Cortex of kidney (tissue), 1 donor: Measurements from ENCODE around the gene HSD11B2.

Source experiments
- DNase-seq: peaks from one replicate; lab custom pipeline; 2025; lab: John Stamatoyannopoulos, UW

Gene HSD11B2

DNA sequence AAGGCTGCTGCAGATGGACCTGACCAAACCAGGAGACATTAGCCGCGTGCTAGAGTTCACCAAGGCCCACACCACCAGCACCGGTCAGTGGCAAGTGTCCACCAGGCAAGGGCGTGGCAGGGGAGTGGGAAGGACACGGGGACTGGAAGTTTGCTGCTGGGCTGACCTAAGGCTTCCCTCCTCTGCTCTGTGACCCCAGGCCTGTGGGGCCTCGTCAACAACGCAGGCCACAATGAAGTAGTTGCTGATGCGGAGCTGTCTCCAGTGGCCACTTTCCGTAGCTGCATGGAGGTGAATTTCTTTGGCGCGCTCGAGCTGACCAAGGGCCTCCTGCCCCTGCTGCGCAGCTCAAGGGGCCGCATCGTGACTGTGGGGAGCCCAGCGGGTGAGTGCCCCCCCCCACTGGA, 4.8 kb downstream of the HSD11B2 start:
- DNase-seq = no peak

DNA sequence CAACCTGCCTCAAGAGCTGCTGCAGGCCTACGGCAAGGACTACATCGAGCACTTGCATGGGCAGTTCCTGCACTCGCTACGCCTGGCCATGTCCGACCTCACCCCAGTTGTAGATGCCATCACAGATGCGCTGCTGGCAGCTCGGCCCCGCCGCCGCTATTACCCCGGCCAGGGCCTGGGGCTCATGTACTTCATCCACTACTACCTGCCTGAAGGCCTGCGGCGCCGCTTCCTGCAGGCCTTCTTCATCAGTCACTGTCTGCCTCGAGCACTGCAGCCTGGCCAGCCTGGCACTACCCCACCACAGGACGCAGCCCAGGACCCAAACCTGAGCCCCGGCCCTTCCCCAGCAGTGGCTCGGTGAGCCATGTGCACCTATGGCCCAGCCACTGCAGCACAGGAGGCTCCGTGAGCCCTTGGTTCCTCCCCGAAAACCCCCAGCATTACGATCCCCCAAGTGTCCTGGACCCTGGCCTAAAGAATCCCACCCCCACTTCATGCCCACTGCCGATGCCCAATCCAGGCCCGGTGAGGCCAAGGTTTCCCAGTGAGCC, 5.8 kb downstream of the HSD11B2 start:
- no peak for DNase-seq

DNA sequence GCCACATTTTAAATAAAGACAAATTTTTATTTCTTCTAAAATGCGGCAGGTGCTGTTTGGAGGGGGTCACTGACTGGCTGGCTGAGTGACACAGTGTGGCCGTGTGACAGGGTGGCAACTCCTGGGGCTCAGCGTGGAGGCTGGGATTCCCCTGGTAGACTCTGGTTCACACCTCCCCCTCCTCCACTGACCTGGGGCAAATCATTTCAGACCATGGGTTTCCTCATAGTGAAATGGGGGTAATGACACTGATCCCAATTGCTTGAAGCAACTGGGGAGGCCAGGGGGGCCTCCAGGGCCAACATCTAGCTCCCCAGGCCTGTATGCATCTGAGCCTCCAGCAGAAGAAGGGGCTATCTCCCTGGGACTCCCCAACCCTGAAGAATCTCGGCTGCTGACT, 6.6 kb downstream of the HSD11B2 start:
- no peak for DNase-seq

DNA sequence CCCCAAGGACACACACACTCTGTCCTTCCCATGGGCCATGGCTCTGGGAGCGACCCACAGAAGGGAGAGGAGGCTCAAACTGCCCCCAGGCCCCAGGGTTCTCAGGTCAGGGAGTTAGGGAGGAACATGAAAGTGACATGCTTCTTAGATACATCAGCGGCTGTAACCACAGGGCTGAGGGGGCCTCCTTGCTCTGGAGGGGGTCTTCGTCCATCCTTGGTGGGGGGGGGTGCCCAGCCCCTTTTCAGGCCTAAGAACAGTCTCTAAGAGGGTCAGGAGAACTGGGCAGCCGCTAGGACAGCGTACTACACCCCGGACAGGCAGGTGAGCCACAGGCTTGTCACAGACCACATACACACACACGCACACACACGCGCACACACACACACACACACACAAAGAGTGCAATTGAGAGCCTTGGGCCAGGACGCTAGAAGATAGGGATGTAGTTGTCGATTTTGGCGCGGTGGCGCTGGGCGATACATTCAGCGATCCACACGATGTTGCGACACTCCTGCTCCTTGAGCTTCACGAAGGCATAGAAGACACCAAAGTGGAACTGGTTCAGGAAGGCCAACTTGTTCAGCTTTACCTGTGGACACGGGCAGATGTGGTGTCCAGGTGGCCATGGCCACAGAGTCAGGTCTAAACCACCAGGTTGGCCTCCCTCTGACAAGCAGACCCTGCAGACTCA, 7.3 kb downstream of the HSD11B2 start:
- no peak for DNase-seq

DNA sequence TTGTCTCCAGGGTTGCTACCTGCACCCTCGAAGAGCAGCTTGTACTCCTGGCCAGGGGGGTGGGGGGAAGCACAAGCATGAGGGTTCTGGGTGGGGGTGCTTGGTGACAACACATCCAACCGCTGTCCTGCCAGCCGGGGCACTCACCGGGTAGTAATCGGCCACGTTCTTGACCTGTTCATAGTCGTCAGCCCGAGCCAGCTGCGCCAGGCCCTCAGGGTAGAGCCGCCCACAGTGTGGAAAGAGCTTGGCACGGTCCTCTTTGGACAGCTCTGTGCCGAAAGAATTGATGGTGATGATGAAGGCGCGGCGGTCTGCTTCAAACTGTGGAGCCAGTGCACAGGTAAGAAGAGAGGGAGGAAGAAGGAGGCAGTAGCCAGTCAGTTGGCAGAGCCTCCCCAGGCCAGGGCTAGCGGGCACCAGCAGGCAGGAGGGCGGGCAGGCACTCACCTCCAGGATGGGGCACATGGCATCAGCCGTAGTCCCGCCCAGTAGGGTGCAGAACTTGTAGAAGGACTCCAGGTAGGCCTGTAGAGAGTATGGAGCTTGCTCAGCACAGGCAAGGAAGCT, 8.0 kb downstream of the HSD11B2 start:
- DNase-seq = no peak

DNA sequence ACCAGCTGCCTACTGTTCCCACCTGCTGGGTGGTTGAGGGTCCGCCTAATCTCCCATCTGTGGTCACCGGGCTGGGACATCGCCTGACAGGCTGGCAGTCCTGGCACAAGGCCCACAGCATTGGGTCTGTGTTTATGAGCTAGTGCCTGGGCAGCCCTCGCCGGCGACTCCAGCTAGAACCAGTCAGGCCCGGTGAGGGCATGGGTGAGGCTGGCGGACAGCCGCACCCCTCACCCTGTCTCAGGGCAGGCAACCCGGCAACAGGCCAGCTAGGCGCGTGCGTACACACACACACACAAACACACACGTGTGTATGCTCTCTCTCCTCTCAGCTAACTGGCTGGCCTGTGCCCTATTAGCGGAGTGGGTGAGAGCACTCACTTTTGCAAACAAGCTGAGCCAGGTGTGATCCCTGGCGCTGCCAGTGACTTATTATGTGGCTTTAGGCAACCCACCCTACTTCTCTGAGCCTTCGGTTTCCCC, 10.4 kb downstream of the HSD11B2 start:
- DNase-seq = peak; percentile 73

DNA sequence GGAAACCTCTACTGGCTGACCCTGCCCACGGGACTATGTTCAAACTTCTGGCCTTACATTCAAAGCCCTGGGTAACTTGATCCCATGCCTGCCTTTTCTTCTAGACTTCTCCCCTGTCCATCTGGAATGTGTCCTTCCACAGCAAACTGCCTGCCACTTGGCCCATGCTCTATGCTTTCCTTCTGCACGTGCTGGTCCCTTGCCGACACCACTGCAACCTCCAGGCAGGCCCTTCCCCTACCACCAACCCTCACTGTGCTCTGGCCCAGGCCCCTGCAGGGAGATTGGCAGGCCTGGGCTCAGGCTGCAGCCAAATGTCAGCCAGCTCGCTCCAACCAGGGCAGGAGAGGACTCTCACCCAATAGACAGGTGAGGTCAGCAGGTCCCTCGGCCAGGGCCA, 11.0 kb downstream of the HSD11B2 start:
- no peak for DNase-seq

DNA sequence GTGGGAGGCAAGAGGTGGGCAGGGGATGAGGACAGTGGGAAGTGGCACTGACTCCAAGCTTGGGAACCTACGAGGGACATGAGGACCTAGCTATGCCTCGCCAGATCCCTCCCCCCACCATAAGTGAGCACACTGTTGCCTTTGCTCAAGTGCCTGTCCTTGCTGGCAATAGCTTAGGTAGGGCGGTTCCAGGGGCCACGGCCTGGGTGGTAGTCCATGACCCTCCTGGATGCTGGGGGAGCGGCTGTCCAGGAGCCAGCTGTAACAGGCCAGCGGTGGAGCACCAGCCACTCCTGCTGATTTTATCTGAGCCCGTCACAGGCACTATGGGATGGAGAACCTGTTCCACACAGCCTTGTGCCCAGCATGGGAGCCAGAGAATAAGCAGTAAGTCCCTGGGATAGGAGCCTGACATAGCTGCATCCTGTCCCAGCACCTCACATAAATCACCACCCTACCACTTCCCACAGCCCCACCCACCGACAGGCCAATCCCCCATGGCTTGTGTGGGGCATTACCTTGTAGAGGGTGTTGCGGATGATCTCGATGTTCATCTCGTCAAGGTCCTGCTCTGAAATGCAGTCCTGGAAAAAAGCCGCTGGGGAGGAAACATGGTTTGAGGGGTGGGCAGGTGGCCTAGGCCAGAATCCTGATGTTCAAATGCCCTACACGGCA, 11.8 kb downstream of the HSD11B2 start:
- DNase-seq = no peak

DNA sequence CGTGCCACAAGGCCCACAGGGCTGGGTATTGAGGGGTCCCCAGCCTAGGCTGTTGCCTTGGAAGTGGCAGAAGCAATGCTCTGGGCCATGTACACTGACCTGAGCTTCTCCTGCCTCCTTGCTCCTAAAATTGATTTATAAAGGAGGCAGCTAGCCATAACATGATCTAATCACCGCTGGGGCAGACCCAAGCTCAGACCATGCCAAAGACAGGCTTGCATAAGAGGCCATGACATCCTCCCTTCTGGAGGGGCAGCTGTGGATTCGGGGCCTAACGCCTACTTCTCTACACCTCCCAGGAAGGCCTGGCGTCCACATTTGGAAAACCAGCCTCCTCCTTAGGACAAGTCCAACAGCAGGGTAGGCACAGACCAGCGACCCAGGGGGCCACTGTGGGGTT, 12.3 kb downstream of the HSD11B2 start:
- no peak for DNase-seq

DNA sequence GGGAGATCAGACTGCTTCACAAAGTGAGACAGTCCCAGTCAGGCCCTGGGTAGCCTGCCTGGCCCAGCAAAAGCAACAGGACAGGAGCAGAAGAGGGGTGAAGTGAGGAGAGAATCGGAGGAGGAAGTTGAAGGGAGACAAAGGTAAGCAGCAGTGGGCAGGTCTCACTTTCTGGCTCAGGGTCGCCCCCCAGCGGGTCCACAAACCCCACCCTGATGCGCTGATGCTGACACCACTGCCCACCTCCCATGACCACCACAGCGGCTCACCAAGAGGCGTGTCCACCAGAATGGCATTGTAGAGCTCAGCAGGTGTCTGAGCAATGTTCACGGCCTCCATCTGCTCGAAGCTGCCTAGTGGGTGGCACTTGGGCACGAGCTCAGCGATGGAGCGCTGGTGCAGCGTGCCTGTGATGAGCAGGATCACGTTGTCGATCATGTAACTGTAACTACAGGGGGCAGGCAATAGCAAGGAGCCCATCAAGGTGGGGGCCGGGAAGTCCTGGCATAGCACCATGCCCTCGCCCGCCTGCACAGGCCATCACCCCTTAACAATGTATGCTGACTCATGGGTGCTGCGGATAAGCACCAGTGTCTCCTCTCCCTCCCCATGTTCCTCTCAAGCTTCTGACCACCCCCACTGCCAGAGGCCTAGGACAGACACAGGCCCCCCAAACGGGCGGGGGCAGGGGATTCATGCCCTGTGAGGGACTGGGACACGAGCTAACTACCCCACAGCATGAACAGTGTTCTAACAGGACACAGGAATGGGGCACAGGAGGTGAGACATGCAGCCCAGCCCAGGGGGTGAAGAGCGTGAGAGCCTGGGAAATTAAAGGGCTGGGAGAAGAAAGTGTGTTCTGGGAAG, 13.6 kb downstream of the HSD11B2 start:
- no peak for DNase-seq

DNA sequence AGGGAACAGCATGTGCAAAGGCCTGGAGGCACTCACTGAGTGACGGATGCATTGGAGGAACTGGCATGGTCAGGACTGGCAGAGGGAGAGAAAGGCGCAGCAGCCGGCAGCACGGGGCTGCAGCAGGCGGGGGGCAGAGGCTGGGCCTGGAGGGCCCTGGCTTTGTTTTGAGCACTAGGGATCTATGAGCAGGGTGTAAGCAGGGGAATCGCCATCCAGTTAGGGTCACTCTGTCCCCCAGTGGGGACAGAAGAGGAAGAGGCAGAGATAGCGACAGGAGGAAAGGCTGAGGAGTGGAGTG, 14.2 kb downstream of the HSD11B2 start:
- DNase-seq = no peak

DNA sequence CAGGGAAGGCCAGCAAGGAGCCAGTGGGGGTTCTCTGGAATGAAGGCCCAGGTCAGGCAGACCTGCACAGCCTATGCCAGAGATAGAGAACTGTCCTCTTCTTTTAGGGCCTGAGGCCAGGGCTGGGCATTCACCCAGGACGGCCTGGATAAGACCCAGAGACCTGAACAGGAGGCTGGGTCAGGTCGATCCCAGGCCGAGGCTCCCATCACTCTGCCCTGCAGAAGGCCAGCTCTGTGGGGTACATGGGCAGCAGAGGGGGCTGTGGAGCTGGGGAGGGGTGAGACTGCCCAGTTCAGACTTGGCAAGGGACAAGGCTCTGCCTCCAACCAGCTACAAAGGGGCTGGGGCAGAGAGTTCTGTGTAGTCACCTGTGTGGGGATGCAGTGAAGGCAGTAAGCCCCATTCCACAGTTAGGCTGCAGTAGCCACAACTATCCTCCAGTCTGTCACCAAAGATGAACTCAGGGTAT, 14.6 kb downstream of the HSD11B2 start:
- DNase-seq = no peak

DNA sequence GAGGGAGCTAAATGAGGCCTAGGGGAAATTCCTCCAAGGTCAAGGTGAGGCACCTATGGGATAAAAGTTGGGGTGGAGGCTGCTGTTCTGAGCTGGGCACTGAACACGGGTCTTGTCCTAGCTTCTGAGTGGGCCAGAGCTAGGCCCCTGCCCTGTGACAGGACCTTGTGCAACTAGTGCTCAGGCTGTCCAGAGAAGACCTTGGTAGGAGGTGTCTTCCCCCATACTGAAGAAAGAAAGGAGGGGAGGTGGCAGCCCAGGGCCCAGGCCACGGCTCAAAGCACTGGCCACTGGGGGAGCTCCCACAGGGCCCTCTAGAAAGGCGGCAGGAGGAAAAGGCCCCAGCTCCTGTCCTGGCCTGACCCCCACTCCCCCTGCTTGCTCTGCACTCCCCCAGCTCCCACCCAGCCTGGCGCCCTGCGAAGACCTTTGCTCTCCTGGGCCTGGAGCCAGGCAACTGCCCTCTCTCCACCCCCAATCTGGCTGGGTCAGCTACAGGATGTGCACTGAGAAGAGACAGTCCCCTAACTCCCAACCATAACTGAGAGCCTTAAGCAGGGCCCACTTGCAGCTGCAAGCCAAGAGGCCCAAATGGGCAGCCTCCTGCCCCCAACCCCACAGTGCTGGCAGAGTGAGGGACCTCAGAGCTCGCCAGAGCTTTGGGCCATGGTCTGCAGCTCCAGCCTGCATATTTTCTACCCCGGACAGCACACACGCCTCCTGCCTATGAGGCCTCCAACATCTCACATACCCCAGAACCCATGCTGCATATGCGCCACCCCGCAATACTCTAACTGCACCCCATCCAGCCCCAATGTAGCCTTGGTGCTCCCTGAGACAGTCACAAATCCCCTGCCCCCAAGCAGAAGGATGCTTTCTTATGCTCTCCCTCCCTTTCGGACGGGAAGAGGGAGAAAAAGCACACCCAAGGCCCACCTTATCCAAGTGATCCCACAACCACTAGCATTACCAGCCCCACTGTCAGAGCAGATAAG, 15.3 kb downstream of the HSD11B2 start:
- no peak for DNase-seq

DNA sequence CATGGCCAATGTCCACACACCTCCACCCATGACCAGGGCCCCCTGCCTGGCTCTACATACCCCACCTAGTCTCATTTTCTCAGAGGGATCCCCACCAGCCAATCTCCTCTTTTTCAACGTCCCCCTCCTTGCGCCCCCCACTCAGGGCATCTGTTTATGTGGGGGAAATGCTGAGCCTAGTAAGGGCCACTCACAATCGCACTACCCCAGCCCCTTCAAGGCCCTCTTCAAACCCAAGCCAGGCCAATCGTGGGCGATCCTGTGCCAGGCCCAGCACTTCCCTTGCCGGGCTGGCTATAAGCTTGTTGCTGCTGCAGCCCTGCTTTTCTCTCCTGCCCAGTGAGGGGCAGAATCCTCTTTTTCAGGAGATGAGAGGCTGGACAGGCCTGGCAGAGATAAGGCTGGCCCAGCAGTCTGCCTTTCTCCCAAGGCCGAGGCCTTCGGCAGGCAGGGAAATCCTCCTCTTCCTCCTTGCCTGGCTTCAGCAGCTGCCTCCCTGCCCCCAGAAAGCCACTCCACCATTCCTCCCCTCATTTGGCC, 16.1 kb downstream of the HSD11B2 start:
- no peak for DNase-seq

DNA sequence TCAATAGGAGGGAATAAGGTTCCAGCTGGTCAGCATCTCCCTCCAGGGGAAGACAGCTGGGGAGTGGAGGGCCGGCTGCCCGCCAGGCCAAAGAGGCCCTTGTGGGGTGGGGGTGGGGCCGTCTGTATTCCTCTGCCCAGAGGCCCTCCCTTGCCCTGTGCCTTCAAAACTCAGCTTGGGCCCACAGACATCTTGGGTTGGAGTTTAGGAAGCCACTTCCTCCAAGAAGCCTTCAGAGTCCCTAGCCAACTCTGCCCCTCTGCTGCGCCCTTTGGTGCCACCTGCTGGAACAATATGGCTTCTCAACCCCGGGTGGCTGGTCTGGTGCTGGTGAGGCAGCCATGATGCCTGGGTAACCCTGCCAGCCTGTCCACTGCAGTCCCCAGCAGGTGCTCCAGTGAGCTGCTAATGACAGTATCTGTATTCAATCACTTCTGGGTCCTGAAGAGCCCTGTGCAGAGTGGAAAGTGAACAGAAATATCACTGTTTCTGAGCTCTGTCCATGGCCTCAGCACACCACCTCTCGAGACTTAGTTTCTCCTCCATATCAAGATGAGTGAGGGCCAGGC, 16.7 kb downstream of the HSD11B2 start:
- DNase-seq = no peak

DNA sequence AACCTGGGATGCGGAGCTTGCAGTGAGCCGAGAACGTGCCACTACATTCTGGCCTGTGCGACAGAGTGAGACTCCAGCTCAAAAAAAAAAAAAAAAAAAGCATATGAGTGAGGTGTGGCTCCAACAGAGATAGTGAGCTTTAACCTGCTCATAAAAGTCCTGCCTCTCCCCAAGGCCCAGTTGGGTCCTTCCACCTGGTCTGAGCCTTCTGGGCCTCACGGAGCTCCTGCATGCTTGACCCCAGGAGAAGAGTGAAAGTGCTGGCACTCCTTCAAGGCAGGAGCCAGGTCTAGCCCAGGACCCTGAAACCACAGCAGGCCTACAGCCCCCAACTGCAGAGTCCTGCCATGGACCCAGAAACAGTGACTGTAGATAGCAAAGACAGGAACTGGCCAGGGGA, 17.7 kb downstream of the HSD11B2 start:
- DNase-seq = no peak

DNA sequence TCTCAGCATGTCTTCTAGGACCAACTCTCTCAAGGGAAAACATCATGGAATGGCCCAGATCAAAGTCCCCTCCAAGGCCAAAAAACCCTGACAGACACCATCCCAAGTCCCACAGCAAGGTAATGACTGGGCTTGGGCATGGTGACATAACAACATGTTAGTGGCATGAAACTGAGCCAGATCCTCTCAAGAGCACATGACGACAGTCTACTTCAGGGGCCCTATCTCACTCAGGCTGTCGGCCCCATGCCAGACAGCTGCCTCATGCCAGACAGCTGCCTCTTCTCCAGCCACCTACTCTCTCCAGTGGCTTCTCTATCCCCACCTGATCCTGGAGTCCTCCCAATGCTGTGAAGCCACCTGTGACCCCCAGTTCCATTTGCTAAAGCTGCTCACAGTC, 18.4 kb downstream of the HSD11B2 start:
- no peak for DNase-seq

DNA sequence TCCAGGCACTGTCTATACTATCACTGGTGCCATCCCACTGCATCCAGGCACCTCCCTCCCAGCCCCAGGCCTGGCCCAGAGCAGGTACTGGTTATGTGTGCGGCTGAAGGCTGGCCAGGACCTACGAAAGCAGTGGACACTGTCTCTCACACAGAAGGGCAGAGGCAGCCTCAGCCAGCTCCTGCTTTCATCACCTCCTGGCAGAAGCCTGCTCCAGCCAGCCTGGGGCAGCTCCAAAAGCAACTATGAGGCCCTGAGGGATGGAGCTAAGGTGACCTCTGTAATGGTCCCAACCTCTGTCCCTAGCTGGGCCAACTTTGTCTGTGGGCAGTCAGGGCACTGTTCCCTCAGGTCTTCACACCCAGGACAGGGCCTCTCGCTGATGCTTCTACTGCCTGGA, 18.8 kb downstream of the HSD11B2 start:
- no peak for DNase-seq

DNA sequence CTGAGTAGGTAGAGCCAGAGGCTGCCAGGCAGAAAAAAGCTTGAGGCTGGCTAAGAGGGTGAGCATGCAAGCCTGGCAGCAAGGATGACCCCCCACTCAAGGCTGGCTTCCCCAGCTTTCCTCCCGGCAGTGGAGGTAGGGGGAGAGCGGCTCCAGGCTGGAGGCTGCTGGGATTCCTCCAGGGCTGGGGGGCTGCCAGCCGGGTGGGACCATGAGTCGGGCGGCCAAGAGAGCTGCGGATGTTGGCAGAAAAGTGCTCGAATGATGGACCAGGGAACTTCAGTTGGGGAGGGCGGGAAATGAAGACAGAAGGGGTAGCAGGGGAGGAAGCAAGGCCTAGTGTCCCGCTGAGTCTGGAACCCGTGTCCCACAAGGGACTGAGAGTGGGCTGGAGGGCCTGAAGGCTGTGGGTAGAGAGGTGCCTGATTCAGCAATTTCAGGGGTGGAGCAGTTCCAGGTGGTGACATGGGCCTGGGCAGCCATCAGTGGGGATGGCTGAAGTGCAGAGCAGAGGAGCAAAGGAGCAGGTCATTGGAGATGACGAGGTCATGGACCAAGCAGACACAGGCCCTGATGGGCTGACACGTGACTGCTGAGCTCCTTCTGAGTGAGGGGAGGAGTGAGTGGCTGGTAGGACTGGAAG, 20.3 kb downstream of the HSD11B2 start:
- DNase-seq = no peak
